ENCODE measurements around the gene MRPL55.

MRPL55 gene

DNA sequence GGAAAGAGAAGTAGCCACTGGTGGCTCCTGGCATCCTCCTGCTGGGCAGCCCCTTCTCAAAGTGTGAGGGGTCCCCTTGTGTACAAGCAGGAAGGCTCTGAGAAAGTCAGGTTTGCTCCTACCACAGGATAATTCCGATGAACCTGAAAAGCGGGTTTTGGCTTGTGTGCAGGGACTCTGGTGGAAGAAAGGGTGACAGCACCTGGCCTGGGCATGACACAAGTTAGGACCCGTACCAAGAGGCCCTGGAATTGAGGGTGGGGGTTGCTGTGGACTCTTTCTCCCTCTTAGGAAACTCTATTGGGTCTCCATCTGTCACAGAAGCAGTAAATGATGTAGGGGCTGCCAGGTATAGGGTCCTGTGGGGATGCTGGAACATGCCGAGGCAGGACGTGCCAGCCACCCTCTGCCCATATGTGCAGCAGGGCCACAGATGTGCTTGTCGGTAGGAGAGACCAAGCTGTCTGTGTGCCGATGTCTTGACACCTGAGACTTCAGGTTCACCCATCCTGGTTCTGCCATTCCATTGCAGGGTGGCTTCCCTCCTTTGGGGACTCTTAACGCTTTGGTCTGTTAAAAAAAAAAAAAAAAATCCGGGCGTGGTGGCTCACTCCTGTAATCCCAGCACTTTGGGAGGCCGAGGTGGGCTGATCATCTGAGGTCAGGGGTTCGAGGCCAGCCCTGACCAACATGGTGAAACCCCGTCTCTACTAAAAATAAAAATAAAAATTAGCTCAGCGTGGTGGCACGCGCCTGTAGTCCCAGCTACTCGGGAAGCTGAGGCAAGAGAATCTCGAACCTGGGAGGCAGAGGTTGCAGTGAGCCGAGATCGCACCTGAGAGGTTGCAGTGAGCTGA, 15.8 kb downstream of the MRPL55 start:
- no peak for ATAC-seq
- TF ChIP-seq, protein P1, sequence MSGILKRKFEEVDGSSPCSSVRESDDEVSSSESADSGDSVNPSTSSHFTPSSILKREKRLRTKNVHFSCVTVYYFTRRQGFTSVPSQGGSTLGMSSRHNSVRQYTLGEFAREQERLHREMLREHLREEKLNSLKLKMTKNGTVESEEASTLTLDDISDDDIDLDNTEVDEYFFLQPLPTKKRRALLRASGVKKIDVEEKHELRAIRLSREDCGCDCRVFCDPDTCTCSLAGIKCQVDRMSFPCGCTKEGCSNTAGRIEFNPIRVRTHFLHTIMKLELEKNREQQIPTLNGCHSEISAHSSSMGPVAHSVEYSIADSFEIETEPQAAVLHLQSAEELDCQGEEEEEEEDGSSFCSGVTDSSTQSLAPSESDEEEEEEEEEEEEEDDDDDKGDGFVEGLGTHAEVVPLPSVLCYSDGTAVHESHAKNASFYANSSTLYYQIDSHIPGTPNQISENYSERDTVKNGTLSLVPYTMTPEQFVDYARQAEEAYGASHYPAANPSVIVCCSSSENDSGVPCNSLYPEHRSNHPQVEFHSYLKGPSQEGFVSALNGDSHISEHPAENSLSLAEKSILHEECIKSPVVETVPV (CRISPR knock-in tag; IDR thresholded peaks at IDR 0.05), result no peak
- no peak for TF ChIP-seq OSR1 (CRISPR knock-in tag; IDR thresholded peaks at IDR 0.05)
- no peak for TF ChIP-seq RARB (CRISPR knock-in tag; IDR thresholded peaks at IDR 0.05)
- no peak for TF ChIP-seq ZNF565 (CRISPR knock-in tag; conservative IDR thresholded peaks at IDR 0.05; ENCODE audit: low read depth)
- no peak for TF ChIP-seq ZFP3 (CRISPR knock-in tag; IDR thresholded peaks at IDR 0.05)
- TF ChIP-seq CSDC2 (CRISPR knock-in tag; IDR thresholded peaks at IDR 0.05), result no peak
- TF ChIP-seq, protein P2, sequence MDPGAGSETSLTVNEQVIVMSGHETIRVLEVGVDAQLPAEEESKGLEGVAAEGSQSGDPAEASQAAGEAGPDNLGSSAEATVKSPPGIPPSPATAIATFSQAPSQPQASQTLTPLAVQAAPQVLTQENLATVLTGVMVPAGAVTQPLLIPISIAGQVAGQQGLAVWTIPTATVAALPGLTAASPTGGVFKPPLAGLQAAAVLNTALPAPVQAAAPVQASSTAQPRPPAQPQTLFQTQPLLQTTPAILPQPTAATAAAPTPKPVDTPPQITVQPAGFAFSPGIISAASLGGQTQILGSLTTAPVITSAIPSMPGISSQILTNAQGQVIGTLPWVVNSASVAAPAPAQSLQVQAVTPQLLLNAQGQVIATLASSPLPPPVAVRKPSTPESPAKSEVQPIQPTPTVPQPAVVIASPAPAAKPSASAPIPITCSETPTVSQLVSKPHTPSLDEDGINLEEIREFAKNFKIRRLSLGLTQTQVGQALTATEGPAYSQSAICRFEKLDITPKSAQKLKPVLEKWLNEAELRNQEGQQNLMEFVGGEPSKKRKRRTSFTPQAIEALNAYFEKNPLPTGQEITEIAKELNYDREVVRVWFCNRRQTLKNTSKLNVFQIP (CRISPR knock-in tag; IDR thresholded peaks at IDR 0.05; ENCODE audit: borderline replicate concordance, low read depth), result no peak
- TF ChIP-seq, protein P3, sequence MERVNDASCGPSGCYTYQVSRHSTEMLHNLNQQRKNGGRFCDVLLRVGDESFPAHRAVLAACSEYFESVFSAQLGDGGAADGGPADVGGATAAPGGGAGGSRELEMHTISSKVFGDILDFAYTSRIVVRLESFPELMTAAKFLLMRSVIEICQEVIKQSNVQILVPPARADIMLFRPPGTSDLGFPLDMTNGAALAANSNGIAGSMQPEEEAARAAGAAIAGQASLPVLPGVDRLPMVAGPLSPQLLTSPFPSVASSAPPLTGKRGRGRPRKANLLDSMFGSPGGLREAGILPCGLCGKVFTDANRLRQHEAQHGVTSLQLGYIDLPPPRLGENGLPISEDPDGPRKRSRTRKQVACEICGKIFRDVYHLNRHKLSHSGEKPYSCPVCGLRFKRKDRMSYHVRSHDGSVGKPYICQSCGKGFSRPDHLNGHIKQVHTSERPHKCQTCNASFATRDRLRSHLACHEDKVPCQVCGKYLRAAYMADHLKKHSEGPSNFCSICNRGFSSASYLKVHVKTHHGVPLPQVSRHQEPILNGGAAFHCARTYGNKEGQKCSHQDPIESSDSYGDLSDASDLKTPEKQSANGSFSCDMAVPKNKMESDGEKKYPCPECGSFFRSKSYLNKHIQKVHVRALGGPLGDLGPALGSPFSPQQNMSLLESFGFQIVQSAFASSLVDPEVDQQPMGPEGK (CRISPR knock-in tag; IDR thresholded peaks at IDR 0.05; ENCODE audit: borderline replicate concordance), result no peak
- TF ChIP-seq, protein P4, sequence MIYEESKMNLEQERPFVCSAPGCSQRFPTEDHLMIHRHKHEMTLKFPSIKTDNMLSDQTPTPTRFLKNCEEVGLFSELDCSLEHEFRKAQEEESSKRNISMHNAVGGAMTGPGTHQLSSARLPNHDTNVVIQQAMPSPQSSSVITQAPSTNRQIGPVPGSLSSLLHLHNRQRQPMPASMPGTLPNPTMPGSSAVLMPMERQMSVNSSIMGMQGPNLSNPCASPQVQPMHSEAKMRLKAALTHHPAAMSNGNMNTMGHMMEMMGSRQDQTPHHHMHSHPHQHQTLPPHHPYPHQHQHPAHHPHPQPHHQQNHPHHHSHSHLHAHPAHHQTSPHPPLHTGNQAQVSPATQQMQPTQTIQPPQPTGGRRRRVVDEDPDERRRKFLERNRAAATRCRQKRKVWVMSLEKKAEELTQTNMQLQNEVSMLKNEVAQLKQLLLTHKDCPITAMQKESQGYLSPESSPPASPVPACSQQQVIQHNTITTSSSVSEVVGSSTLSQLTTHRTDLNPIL (CRISPR knock-in tag; IDR thresholded peaks at IDR 0.05; ENCODE audit: low read depth), result no peak
- no peak for TF ChIP-seq ISL1 (CRISPR knock-in tag; IDR thresholded peaks at IDR 0.05)
- TF ChIP-seq ZC3H10 (CRISPR knock-in tag; IDR thresholded peaks at IDR 0.05), result no peak
- no peak for TF ChIP-seq ZNF70 (CRISPR knock-in tag; IDR thresholded peaks at IDR 0.05)
- no peak for TF ChIP-seq ZNF8 (CRISPR knock-in tag; IDR thresholded peaks at IDR 0.05)
- TF ChIP-seq ESRRG (CRISPR knock-in tag; IDR thresholded peaks at IDR 0.05), result no peak
- TF ChIP-seq PPARA (CRISPR knock-in tag; IDR thresholded peaks at IDR 0.05; ENCODE audit: borderline replicate concordance), result no peak
- no peak for TF ChIP-seq TOX (CRISPR knock-in tag; IDR thresholded peaks at IDR 0.05; ENCODE audit: borderline replicate concordance)
- no peak for TF ChIP-seq SNAI2 (CRISPR knock-in tag; IDR thresholded peaks at IDR 0.05)
- TF ChIP-seq, protein P5, sequence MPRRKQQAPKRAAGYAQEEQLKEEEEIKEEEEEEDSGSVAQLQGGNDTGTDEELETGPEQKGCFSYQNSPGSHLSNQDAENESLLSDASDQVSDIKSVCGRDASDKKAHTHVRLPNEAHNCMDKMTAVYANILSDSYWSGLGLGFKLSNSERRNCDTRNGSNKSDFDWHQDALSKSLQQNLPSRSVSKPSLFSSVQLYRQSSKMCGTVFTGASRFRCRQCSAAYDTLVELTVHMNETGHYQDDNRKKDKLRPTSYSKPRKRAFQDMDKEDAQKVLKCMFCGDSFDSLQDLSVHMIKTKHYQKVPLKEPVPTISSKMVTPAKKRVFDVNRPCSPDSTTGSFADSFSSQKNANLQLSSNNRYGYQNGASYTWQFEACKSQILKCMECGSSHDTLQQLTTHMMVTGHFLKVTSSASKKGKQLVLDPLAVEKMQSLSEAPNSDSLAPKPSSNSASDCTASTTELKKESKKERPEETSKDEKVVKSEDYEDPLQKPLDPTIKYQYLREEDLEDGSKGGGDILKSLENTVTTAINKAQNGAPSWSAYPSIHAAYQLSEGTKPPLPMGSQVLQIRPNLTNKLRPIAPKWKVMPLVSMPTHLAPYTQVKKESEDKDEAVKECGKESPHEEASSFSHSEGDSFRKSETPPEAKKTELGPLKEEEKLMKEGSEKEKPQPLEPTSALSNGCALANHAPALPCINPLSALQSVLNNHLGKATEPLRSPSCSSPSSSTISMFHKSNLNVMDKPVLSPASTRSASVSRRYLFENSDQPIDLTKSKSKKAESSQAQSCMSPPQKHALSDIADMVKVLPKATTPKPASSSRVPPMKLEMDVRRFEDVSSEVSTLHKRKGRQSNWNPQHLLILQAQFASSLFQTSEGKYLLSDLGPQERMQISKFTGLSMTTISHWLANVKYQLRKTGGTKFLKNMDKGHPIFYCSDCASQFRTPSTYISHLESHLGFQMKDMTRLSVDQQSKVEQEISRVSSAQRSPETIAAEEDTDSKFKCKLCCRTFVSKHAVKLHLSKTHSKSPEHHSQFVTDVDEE (CRISPR knock-in tag; IDR thresholded peaks at IDR 0.05), result no peak
- TF ChIP-seq ARNTL (CRISPR knock-in tag; IDR thresholded peaks at IDR 0.05; ENCODE audit: borderline replicate concordance, low read depth), result no peak

DNA sequence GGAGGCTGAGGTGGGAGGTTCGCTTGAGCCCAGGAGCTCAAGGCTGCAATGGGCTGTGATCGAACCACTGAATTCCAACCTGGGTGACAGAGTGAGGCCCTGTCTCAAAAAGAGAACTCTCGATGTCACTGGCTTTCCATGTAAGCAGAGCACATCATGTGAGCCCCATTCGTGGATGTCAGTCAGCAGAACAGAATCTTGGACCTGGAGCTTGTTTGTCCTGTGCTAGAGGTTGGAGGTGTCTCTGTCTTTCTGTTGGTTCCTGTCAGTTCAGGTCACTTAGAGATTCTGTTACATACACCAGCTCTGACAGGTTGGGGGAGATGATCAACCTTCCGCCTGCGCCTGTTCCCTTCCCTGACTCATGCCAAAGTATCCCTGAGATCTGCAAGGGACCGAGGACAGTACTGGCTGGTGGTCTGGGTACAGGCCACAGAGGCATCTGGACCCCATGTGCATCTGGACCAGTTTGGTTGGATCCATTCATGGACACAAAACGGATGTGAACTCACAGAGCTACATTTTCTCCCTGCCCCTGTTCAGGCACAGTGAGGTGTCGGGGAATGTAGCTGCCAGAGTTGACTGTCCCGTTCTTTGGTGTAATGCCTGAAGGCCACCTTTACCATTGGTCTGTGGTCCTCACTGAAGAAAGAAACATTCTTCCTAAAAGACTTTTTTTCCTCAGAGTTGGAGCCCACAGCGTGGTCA, 16.6 kb downstream of the MRPL55 start:
- no peak for ATAC-seq
- TF ChIP-seq GLIS3 (CRISPR knock-in tag; IDR thresholded peaks at IDR 0.05) (no peak), ZNF565 (CRISPR knock-in tag; conservative IDR thresholded peaks at IDR 0.05; ENCODE audit: low read depth) (no peak), RARB (CRISPR knock-in tag; IDR thresholded peaks at IDR 0.05) (no peak), ZFP30 (CRISPR knock-in tag; IDR thresholded peaks at IDR 0.05) (no peak), ZNF70 (CRISPR knock-in tag; IDR thresholded peaks at IDR 0.05) (no peak), ZC3H10 (CRISPR knock-in tag; IDR thresholded peaks at IDR 0.05) (no peak), OSR1 (CRISPR knock-in tag; IDR thresholded peaks at IDR 0.05) (no peak), TCF4 (CRISPR knock-in tag; IDR thresholded peaks at IDR 0.05; ENCODE audit: borderline replicate concordance) (no peak)
- TF ChIP-seq, protein P2 (CRISPR knock-in tag; IDR thresholded peaks at IDR 0.05; ENCODE audit: borderline replicate concordance, low read depth), result no peak

All from SK-N-SH treated with all-trans-retinoic acid at 6 μM for 48 hours (cell line).